ENCODE results near the gene CATSPERD. TPM values are rescaled to one million over a fixed set of nuclear protein-coding genes. Genes with fewer than 3 reads are reported as not detected.

The CATSPERD gene
- total and polyA plus RNA-seq, 2 of the 4 experiments (the other 2 are of a cell fraction) = not detected

- CTCF ChIA-PET = interaction anchor here (1.5 kb wide), 1 partner anchor 103 kb away, joined by 3 read pairs; the partner anchor contains the start of gene DUS3L
- H3K9ac ChIP-seq (ENCODE audit: low read depth, low read length) = peak overlapping the region; percentile 2
- no peak overlapping the region for H3K56ac ChIP-seq (ENCODE audit: extremely low read depth, insufficient read depth, low read length)
- peak overlapping the region in 1 of 2 experiments; percentile 77; a peak in 2 of 4 replicates for H4K8ac ChIP-seq (ENCODE audit: low read depth in 2 of 2, low read length in 2 of 2)
- H3K14ac ChIP-seq (replicated peaks; ENCODE audit: low read depth, low read length) = no peak overlapping the region
- no peak overlapping the region for H3K23ac ChIP-seq (ENCODE audit: low read depth, low read length)
- in situ Hi-C loops (cut with MboI; ENCODE audit: low sequenced_read_pairs) (no loop called here), intact Hi-C loops (cut with micrococcal nuclease) (no loop called here), dilution Hi-C loops (cut with HindIII; ENCODE audit: low sequenced_read_pairs, unreplicated experiment) (no loop called here)
- no peaks in the 10 kb centered on the region for H3K27me3 ChIP-seq (ENCODE audit: control insufficient read depth, insufficient read depth, low read length)
- H3K36me3 ChIP-seq (ENCODE audit: control insufficient read depth, insufficient read depth, low read length) = peaks cover 14% of the 10 kb centered on the region
- DNase-seq (no peak), ATAC-seq (ENCODE audit: low read depth) (no peak)
- H2BK15ac ChIP-seq (ENCODE audit: low read depth, low read length) = no peak overlapping the region
- 0 out of 2 replicates have a peak overlapping the region, but pooled peaks have one; percentile 3 for H2AK5ac ChIP-seq (ENCODE audit: low read depth, low read length)
- no peak overlapping the region for H3K27ac ChIP-seq (ENCODE audit: insufficient read depth, low read length)
- peaks cover 25% of the 10 kb centered on the region for H4K20me1 ChIP-seq (ENCODE audit: insufficient read depth, low read length)
- peak overlapping the region; percentile 92 for H2AFZ ChIP-seq (replicated peaks; ENCODE audit: low read length, poor library complexity)
- H3K18ac ChIP-seq (ENCODE audit: low read depth, low read length) = no peak overlapping the region
- peak overlapping the region; percentile 47 for H2AK9ac ChIP-seq (replicated peaks; ENCODE audit: low read depth, low read length, poor library complexity)
- TF ChIP-seq CHD1 (IDR thresholded peaks at IDR 0.05; ENCODE audit: low read depth, low read length) (no peak), RCOR1 (IDR thresholded peaks at IDR 0.05; ENCODE audit: insufficient replicate concordance, low read length) (no peak), RAD21 (IDR thresholded peaks at IDR 0.05; ENCODE audit: low read length) (no peak), FOS (IDR thresholded peaks at IDR 0.05; ENCODE audit: low read depth, low read length) (no peak), POLR2A (IDR thresholded peaks at IDR 0.05; ENCODE audit: low read depth, low read length) (no peak), NFE2L2 (IDR thresholded peaks at IDR 0.05; ENCODE audit: low read depth, low read length) (no peak), RFX5 (IDR thresholded peaks at IDR 0.05; ENCODE audit: low read depth, low read length) (no peak), BHLHE40 (IDR thresholded peaks at IDR 0.05; ENCODE audit: low read depth, low read length) (no peak), ELK1 (IDR thresholded peaks at IDR 0.05; ENCODE audit: borderline replicate concordance, low read depth, low read length) (no peak), CEBPB (IDR thresholded peaks at IDR 0.05; ENCODE audit: low read depth, low read length) (no peak), MXI1 (IDR thresholded peaks at IDR 0.05; ENCODE audit: borderline replicate concordance, low read depth, low read length) (no peak), MAZ (IDR thresholded peaks at IDR 0.05; ENCODE audit: borderline replicate concordance, low read depth, low read length) (no peak)
- TF ChIP-seq, protein P1, sequence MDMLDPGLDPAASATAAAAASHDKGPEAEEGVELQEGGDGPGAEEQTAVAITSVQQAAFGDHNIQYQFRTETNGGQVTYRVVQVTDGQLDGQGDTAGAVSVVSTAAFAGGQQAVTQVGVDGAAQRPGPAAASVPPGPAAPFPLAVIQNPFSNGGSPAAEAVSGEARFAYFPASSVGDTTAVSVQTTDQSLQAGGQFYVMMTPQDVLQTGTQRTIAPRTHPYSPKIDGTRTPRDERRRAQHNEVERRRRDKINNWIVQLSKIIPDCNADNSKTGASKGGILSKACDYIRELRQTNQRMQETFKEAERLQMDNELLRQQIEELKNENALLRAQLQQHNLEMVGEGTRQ (IDR thresholded peaks at IDR 0.05; ENCODE audit: low read depth, low read length) = no peak
- no peak overlapping the region for H2BK5ac ChIP-seq (ENCODE audit: low read depth, low read length, poor library complexity, severe bottlenecking)
- 54% methylated on average over 53 of the region's 76 CpGs; no CpG with 5 or more reads in 1 of the 2 experiments for WGBS, 2 experiments (ENCODE audit: extremely low coverage in 2 of 2, insufficient read length in 1 of 2)
- H3K9me3 ChIP-seq (ENCODE audit: control insufficient read depth, insufficient read depth, low read length) = no peaks in the 10 kb centered on the region
- BruUV-seq (replicated peaks) = no TSS peak
- H3K4ac ChIP-seq (ENCODE audit: low read depth, low read length) = no peak overlapping the region
- H3K9me1 ChIP-seq (ENCODE audit: insufficient read depth, low read length) = peaks cover 3% of the 10 kb centered on the region; the same call in 1 of the 2 replicates
- H2BK120ac ChIP-seq (ENCODE audit: low read depth, low read length) = no peak overlapping the region
- H2BK20ac ChIP-seq (ENCODE audit: low read depth, low read length) = no peak overlapping the region
- peaks cover 0 to 19% of the 10 kb centered on the region in 2 experiments; a peak in 1 of 4 replicates for H3K79me1 ChIP-seq (ENCODE audit: low read depth in 1 of 2, low read length in 2 of 2)
- H4K91ac ChIP-seq (ENCODE audit: insufficient read depth, low read depth, low read length) = no peak overlapping the region
- H3K4me1 ChIP-seq (ENCODE audit: control insufficient read depth, insufficient read depth, low read length) = peaks cover 2% of the 10 kb centered on the region; the same call in 1 of the 2 replicates
- peak overlapping the region; percentile 17 for H3K4me2 ChIP-seq (ENCODE audit: low read depth, low read length)
- peak overlapping the region; percentile 32 for H3K4me3 ChIP-seq (ENCODE audit: insufficient read depth, low read depth, low read length)
- no peak overlapping the region for H4K5ac ChIP-seq (ENCODE audit: low read depth, low read length)
- POLR2A ChIA-PET (ENCODE audit: unreplicated experiment) = no interaction called here
Observed at GRCh38 chr19:5687360-5688198, 32.9 kb upstream of the CATSPERD start.
